GM12872 (cell line): ENCODE measurements around the gene JAK3.

Source experiments
- CTCF ChIP-seq: IDR thresholded peaks from 3 replicates; pipeline ENCODE4 v1.5.1; 2011; ENCODE audit warnings: low read depth, mild to moderate bottlenecking, low read length, moderate library complexity; ENCODE audit not compliant: insufficient read depth

Gene JAK3

GRCh38 chr19:17863520-17864182 lies 15.9 kb upstream of the JAK3 start:
- no peak for TF ChIP-seq CTCF

- 0 out of 3 replicates have a peak, but pooled peaks have one; percentile 12 for TF ChIP-seq CTCF
These were observed 15.1 kb upstream of the JAK3 start for GRCh38 chr19:17862711-17863519.

GRCh38 chr19:17861542-17862402 lies 14.0 kb upstream of the JAK3 start:
- TF ChIP-seq CTCF = no peak

- no peak for TF ChIP-seq CTCF
These were observed 13.2 kb upstream of the JAK3 start for GRCh38 chr19:17860993-17861360.

GRCh38 chr19:17860331-17860992 lies 12.7 kb upstream of the JAK3 start:
- TF ChIP-seq CTCF = no peak

GRCh38 chr19:17859533-17860330 lies 11.9 kb upstream of the JAK3 start, which contains the start of gene RPL18A:
Gene RPL18A, plus strand, starts transcription at chr19:17859910. Its CDS starts 47 bp downstream, at chr19:17859957.
- TF ChIP-seq CTCF = peak; percentile 95
